Ecto neural progenitor cell (in vitro differentiated cells): ENCODE measurements around the gene IL12B.
"Not testable (repeated sequence)": the region's sequence is repeated elsewhere in the genome, so short reads cannot be mapped to it uniquely, and the experiment has no call there.

Experiments used
- DNase-seq: peaks from one replicate; pipeline ENCODE4 v3.0.0-alpha.2; 2018; ENCODE audit warnings: low spot score

IL12B gene

GRCh38 chr5:159330131-159330800 is at the start of gene IL12B:
IL12B (minus strand) TSS chr5:159330487; CDS start chr5:159326782, 3,705 bp downstream.
- no peak for DNase-seq

- no peak for DNase-seq
Observed at GRCh38 chr5:159377653-159378052, 47.4 kb upstream of the IL12B start.

GRCh38 chr5:159367866-159368265 is 37.6 kb upstream of the IL12B start:
- DNase-seq = not testable (repeated sequence)

- DNase-seq = not testable (repeated sequence)
Observed at GRCh38 chr5:159366776-159367175, 36.5 kb upstream of the IL12B start.

GRCh38 chr5:159362220-159362619 is 31.9 kb upstream of the IL12B start:
- DNase-seq = no peak

GRCh38 chr5:159359871-159360270 is 29.6 kb upstream of the IL12B start:
- not testable (repeated sequence) for DNase-seq

- DNase-seq = no peak
Observed at GRCh38 chr5:159359408-159359807, 29.1 kb upstream of the IL12B start.

- no peak for DNase-seq
Observed at GRCh38 chr5:159353661-159354252, 23.5 kb upstream of the IL12B start.

GRCh38 chr5:159350644-159351043 is 20.4 kb upstream of the IL12B start:
- DNase-seq = not testable (repeated sequence)

- not testable (repeated sequence) for DNase-seq
Observed at GRCh38 chr5:159350216-159350615, 19.9 kb upstream of the IL12B start.

GRCh38 chr5:159345861-159346260 is 15.6 kb upstream of the IL12B start:
- DNase-seq = no peak

GRCh38 chr5:159345336-159345735 is 15.0 kb upstream of the IL12B start:
- DNase-seq = no peak

GRCh38 chr5:159343295-159344094 is 13.2 kb upstream of the IL12B start:
- DNase-seq = no peak

GRCh38 chr5:159342840-159343239 is 12.6 kb upstream of the IL12B start:
- no peak for DNase-seq

- no peak for DNase-seq
Observed at GRCh38 chr5:159341906-159342310, 11.6 kb upstream of the IL12B start.

- no peak for DNase-seq
Observed at GRCh38 chr5:159341145-159341544, 10.9 kb upstream of the IL12B start.

GRCh38 chr5:159340511-159340910 is 10.2 kb upstream of the IL12B start:
- no peak for DNase-seq

- DNase-seq = no peak
Observed at GRCh38 chr5:159339460-159339859, 9.2 kb upstream of the IL12B start.

GRCh38 chr5:159338118-159338517 is 7.8 kb upstream of the IL12B start:
- no peak for DNase-seq

GRCh38 chr5:159337016-159337955 is 7.0 kb upstream of the IL12B start:
- DNase-seq = no peak

GRCh38 chr5:159336586-159336985 is 6.3 kb upstream of the IL12B start:
- no peak for DNase-seq

- DNase-seq = no peak
Observed at GRCh38 chr5:159333545-159333925, 3.2 kb upstream of the IL12B start.
